GM19455 (cell line): ENCODE measurements around the gene KMT2B.

Source experiments
- ATAC-seq: cut with Tn5 transposase; IDR thresholded peaks from one replicate; pipeline ENCODE4 v1.9.1; 2021; ENCODE audit not compliant: unreplicated experiment

The KMT2B gene

GRCh38 chr19:35776102-35776788 lies 58.4 kb downstream of the KMT2B start:
- no peak for ATAC-seq

GRCh38 chr19:35777086-35777841 lies 59.5 kb downstream of the KMT2B start:
- no peak for ATAC-seq

GRCh38 chr19:35777961-35778360 lies 60.2 kb downstream of the KMT2B start:
- ATAC-seq, result no peak

- ATAC-seq, result no peak
These were observed 61.2 kb downstream of the KMT2B start for GRCh38 chr19:35779033-35779432.

GRCh38 chr19:35780058-35780457 lies 62.3 kb downstream of the KMT2B start:
- ATAC-seq, result no peak

GRCh38 chr19:35780717-35781116 lies 62.9 kb downstream of the KMT2B start:
- no peak for ATAC-seq

DNA sequence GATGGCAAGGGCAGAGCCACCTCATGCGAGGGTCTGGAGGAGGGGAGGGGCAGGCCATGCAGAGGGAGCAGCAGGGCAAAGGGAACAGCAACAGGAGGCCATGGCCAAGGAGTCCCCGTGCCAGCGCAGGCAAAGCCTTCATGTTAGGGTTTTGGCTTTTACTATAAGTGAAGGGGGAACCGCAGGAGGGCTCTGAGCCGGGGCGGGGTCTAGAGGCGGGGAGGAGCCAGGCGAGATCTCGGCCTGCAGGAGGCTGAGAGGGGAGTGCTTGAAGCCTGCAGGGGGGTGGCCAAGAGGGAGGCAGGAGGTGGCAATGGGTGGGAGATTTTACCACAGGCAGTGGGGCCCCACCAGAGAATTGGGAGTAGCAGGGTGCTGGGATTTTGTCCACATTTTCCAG lies 63.8 kb downstream of the KMT2B start:
- no peak for ATAC-seq

- no peak for ATAC-seq
These were observed 64.8 kb downstream of the KMT2B start for GRCh38 chr19:35782589-35782988.

DNA sequence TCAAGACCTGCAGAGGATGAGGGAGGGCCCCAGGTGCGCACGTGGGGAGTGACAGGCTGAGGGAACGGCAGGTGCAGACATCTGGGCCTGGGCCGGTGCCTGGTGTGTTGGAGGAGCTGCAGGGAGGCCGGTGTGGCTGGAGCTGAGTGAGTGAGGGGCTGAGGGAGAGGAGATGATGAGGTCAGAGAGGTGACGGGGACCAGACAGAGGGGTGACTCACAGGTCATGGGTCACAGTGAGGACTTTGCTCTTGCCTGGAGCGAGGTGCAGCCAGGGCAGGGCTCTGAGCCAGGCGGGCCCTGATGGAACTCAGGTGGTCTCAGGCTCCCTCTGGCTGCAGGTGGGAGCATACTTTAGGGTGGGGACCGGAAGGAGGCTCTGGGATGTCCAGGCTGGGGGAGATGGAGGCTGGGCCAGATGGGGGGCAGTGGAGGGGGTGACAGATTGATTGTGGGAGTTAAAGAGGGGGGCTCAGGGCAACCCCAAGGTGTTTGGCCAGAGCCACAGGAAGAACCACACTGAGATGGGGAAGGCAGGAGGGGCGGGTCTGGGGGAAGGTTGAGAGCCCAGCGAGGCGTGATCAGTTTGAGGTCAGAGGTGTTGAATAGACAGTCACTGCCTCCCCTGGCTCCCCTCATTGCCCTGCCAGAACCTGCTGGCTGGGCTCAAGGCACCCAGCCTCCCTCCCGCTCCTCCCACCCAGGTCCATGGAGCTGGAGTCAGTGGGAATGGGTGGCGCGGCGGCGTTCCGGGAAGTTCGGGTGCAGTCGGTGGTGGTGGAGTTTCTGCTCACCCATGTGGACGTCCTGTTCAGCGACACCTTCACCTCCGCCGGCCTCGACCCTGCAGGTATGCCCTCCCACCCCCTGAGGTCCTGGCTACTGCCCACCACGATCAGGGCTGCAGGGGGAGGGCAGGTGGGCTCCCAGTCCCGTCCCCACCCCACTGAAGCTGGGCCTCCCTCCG lies 65.9 kb downstream of the KMT2B start:
- no peak for ATAC-seq

GRCh38 chr19:35784503-35785338 lies 66.9 kb downstream of the KMT2B start:
- ATAC-seq, result no peak

- ATAC-seq, result no peak
These were observed 67.5 kb downstream of the KMT2B start for GRCh38 chr19:35785339-35785627.

DNA sequence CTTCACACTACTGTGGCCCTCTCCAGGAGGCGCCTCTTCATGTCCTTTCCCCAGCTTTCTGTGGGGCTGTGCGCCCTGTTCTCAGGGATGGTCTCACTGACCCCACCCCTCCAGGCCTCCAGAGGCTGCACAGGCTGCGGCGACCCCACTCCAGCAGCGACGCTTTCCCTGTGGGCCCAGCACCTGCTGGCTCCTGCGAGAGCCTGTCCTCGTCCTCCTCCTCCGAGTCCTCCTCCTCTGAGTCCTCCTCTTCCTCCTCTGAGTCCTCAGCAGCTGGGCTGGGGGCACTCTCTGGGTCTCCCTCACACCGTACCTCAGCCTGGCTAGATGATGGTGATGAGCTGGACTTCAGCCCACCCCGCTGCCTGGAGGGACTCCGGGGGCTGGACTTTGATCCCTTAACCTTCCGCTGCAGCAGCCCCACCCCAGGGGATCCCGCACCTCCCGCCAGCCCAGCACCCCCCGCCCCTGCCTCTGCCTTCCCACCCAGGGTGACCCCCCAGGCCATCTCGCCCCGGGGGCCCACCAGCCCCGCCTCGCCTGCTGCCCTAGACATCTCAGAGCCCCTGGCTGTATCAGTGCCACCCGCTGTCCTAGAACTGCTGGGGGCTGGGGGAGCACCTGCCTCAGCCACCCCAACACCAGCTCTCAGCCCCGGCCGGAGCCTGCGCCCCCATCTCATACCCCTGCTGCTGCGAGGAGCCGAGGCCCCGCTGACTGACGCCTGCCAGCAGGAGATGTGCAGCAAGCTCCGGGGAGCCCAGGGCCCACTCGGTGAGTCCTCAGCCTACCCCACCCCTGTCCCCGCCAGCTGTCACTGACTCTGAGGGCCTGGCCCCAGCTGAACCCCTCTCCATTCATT lies 68.7 kb downstream of the KMT2B start:
- no peak for ATAC-seq

GRCh38 chr19:35787227-35787799 lies 69.5 kb downstream of the KMT2B start:
- no peak for ATAC-seq
